Naive B cell (primary cell): ENCODE measurements around the gene CBL. TPM values are rescaled to one million over a fixed set of nuclear protein-coding genes. Genes with fewer than 3 reads are reported as not detected.

ENCODE experiments used
- ATAC-seq, 2 donors: fragments of 150-1000 bp; cut with Tn5 transposase; 2 replicates each; pipeline ENCODE4 v1.10.0; 2021; ENCODE audit warnings: low read depth in 2 of 2, mild to moderate bottlenecking in 2 of 2, moderate library complexity in 2 of 2
- DNase-seq: peaks from one replicate; pipeline ENCODE4 v3.0.0; 2022
- H3K27ac Mint-ChIP-seq, 6 donors: one replicate each; pipeline ENCODE4 v1.8.0; 2020 to 2022; ENCODE audit warnings: mild to moderate bottlenecking in 6 of 6, mixed read lengths in 6 of 6, moderate library complexity in 5 of 6, inconsistent platforms in 2 of 6
- H3K27me3 Mint-ChIP-seq, 3 donors: one replicate each; pipeline ENCODE4 v1.8.0; 2021 to 2022; ENCODE audit warnings: mixed read lengths in 3 of 3, mild to moderate bottlenecking in 1 of 3
- H3K36me3 Mint-ChIP-seq, 2 donors: one replicate each; pipeline ENCODE4 v1.8.0; 2020 to 2022; ENCODE audit warnings: mixed read lengths in 2 of 2, inconsistent platforms in 1 of 2, mild to moderate bottlenecking in 1 of 2
- H3K4me1 Mint-ChIP-seq, 3 donors: one replicate each; pipeline ENCODE4 v1.8.0; 2020 to 2022; ENCODE audit warnings: mixed read lengths in 3 of 3, inconsistent platforms in 1 of 3, mild to moderate bottlenecking in 1 of 3, moderate library complexity in 1 of 3
- H3K4me3 Mint-ChIP-seq, 8 donors: one replicate each; pipeline ENCODE4 v1.8.0; 2020 to 2022; ENCODE audit warnings: mild to moderate bottlenecking in 8 of 8, mixed read lengths in 8 of 8, moderate library complexity in 8 of 8, inconsistent platforms in 2 of 8
- H3K9me3 Mint-ChIP-seq, 7 donors: one replicate each; pipeline ENCODE4 v1.8.0; 2020 to 2022; ENCODE audit warnings: mixed read lengths in 7 of 7, mild to moderate bottlenecking in 5 of 7, inconsistent platforms in 2 of 7, moderate library complexity in 1 of 7
- polyA plus RNA-seq, 6 donors: library from polyadenylated mRNA; unstranded; fragments of 300-500 nt; fragmentation: Illumina TruSeq; gene quantifications; one replicate each; pipeline ENCODE4 v1.2.3, GENCODE V29; 2021; ENCODE audit warnings: low read depth in 6 of 6

CBL gene
- polyA plus RNA-seq, 6 donors from 2014 or later: 8.3 to 22.0 (median 14.4) TPM

DNA sequence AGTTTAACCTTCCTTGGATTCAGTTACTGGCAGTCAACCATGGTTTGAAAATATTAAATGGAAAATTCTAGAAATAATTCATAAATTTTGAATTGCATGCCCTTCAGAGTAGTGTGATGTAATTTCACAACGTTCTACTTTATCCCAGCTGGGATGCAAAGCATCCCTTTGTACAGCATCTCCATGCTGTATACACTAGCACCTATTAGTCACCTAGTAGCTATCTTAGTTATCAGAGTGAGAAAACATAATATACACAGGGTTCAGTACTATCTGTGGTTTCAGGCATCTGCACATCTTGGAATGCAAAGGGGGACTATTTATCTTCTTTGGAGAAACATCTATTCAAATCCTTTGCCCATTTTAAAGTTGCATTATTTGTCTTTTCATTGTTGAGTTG is 30.8 kb downstream of the CBL start:
- Mint-ChIP-seq H3K9me3 (no peaks in the 10 kb centered on the region), H3K4me1 (peaks cover 21 to 37% (median 28%) of the 10 kb centered on the region in 3 donors), H3K27me3 (no peaks in the 10 kb centered on the region), H3K27ac (peak overlapping the region in 1 of 6 donors; percentile 16), H3K36me3 (peaks cover 19 to 23% of the 10 kb centered on the region in 2 donors), H3K4me3 (no peak overlapping the region)
- ATAC-seq (no peak), DNase-seq (no peak)

DNA sequence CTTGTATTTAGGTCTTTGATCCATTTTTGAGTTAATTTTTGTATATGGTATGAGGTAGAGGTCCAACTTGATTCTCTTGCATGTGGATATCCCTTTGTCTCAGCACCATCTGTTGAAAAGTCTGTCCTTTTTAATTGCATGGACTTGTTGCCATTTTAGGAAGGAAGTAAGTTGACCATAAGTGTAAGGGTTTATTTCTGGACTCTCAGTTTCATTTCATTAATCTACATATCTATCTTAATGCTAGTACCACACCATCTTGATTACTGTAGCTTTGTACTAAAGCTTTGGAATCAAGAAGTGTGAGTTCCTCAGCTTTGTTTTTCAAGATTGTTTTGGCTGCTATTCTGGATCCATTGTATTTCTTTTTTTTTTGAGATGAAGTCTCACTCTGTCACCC is 31.4 kb downstream of the CBL start:
- no peaks in the 10 kb centered on the region for H3K27me3 Mint-ChIP-seq
- ATAC-seq: no peak
- H3K36me3 Mint-ChIP-seq: peaks cover 19 to 22% of the 10 kb centered on the region in 2 donors
- no peak for DNase-seq
- peaks cover 21 to 37% (median 28%) of the 10 kb centered on the region in 3 donors for H3K4me1 Mint-ChIP-seq
- H3K27ac Mint-ChIP-seq: no peak overlapping the region
- peak overlapping the region in 2 of 8 donors; percentile 44 to 57 for H3K4me3 Mint-ChIP-seq
- no peaks in the 10 kb centered on the region for H3K9me3 Mint-ChIP-seq

DNA sequence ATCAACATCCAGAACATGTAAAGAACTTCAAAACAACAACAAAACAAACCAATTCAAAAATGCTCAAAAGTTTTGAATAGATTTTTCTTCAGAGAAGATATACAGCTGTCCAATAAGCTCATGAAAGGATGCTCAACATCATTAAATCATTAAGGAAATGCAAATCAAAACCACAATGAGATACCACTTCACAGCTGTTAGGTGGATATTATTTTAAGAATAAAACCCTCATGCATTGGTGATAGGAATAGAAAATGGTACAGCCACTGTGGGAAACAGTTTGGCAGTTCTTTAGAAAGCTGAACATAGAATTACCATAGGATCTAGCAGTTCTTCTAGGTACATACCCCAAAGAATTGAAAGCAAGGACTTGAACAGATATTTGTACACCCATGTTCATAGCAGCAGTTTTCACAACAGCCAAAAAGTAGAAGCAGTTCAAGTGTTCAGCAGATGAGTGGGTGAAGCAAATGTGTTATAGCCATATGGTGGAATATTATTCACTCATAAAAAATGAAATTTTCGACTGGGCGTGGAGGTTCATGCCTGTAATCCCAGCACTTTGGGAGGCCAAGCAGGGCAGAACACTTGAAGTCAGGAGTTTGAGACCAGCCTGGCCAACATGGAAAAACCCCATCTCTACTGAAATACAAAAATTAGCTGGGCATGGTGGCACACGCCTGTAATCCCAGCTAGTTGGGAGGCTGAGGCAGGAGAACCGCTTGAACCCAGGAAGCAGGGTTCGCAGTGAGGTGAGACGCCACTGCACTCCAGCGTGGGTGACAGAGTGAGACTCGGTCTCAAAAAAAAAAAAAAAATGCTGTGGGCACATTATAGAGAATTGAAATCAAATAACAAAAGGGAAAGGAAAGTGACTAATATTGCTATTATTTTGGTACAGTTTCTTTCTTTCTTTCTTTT is 42.9 kb downstream of the CBL start:
- Mint-ChIP-seq H3K9me3 (no peaks in the 10 kb centered on the region), H3K4me3 (peak overlapping the region in 3 of 8 donors; percentile 21 to 39 (median 32)), H3K27me3 (no peaks in the 10 kb centered on the region), H3K27ac (peak overlapping the region in 3 of 6 donors; percentile 30 to 47 (median 35)), H3K36me3 (peaks cover 0 to 10% of the 10 kb centered on the region in 2 donors), H3K4me1 (peaks cover 7 to 27% (median 25%) of the 10 kb centered on the region in 3 donors)
- ATAC-seq: peak; percentile 25 to 48
- DNase-seq: no peak

DNA sequence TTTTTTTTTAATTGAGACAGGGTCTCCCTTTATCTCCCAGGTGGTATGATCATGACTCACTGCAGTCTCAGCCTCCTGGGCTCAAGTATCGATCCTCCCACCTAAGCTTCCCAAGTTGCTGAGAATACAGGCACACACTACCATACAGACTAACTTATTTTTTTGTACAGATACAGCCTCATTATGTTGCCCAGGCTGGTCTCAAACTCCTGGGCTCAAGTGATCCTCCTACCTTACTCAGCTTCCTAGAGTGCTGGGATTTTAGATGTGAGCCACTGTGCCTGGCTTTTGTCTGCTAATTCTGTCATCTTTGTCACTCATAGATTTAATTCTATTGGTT is 43.5 kb downstream of the CBL start:
- peaks cover 0 to 10% of the 10 kb centered on the region in 2 donors for H3K36me3 Mint-ChIP-seq
- no peaks in the 10 kb centered on the region for H3K27me3 Mint-ChIP-seq
- no peaks in the 10 kb centered on the region for H3K9me3 Mint-ChIP-seq
- no peak for ATAC-seq
- peak overlapping the region in 2 of 6 donors; percentile 47 to 76 for H3K27ac Mint-ChIP-seq
- peaks cover 7 to 27% (median 25%) of the 10 kb centered on the region in 3 donors for H3K4me1 Mint-ChIP-seq
- H3K4me3 Mint-ChIP-seq: no peak overlapping the region
- DNase-seq: no peak

DNA sequence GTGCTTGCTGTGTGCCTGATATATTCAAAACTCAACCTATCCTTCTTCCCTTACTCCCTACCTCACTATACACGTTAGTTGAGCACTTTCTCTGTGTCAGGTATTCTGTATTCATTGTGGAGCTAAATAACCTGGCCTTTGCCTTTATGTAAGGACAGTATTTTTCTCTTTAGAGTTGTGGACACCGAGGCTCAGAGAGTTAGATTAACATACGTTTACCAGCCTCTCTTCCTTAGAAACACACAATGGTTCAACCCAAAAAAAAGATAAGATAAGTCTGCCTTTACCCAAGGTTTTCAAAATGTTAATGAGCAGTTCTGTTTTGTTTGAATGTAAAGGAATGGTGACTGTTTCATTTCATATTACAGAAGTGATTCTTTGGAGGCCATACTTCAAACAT is 45.0 kb downstream of the CBL start:
- Mint-ChIP-seq H3K27ac (no peak overlapping the region), H3K36me3 (peaks cover 0 to 10% of the 10 kb centered on the region in 2 donors), H3K9me3 (no peaks in the 10 kb centered on the region), H3K4me3 (no peak overlapping the region), H3K27me3 (no peaks in the 10 kb centered on the region), H3K4me1 (peaks cover 12 to 27% (median 25%) of the 10 kb centered on the region in 3 donors)
- ATAC-seq (no peak), DNase-seq (no peak)

DNA sequence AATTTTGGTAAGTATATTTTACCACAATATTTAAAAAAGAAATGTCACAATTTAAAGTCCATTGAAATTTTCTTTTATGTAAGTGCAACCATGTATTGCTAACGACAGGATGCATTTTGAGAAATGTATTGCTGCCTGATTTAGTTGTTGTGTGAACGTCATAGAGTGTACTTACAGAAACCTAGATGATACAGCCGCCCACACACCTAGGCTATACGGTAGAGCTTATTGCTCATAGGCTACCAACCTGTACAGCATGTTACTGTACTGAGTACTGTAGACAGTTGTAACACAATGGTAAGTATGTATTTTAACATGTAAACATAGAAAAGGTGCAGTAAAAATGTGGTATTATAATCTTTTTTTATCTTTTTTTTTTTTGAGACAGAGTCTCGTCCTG is 48.1 kb downstream of the CBL start:
- H3K27ac Mint-ChIP-seq: no peak overlapping the region
- H3K4me1 Mint-ChIP-seq: peaks cover 25 to 40% (median 33%) of the 10 kb centered on the region in 3 donors
- no peak for DNase-seq
- peaks cover 0 to 10% of the 10 kb centered on the region in 2 donors for H3K36me3 Mint-ChIP-seq
- H3K9me3 Mint-ChIP-seq: no peaks in the 10 kb centered on the region
- no peaks in the 10 kb centered on the region for H3K27me3 Mint-ChIP-seq
- no peak overlapping the region for H3K4me3 Mint-ChIP-seq
- ATAC-seq: no peak

DNA sequence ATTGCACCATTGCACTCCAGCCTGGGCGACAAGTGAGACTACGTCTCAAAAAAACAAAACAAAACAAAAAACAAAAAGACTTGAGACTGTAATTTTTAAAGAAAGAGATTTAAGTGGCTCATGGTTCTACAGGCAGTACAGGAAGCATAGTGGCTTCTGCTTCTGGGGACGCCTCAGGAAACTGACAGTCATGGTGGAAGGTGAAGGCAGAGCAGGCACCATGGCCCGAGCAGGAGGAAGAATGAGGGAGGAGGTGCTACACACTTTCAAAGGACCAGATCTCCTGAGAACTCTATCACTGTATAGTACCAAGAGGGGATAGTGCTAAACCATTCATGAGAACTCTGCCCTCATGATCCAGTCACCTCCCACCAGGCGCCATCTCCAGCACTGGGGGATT is 52.0 kb downstream of the CBL start:
- Mint-ChIP-seq H3K27ac (peak overlapping the region in 4 of 6 donors; percentile 22 to 93 (median 88)), H3K4me3 (peak overlapping the region; percentile 2 to 74 (median 65)), H3K27me3 (no peaks in the 10 kb centered on the region), H3K36me3 (no peaks in the 10 kb centered on the region), H3K4me1 (peaks cover 22 to 29% (median 26%) of the 10 kb centered on the region in 3 donors), H3K9me3 (no peaks in the 10 kb centered on the region)
- DNase-seq (no peak), ATAC-seq (no peak)

DNA sequence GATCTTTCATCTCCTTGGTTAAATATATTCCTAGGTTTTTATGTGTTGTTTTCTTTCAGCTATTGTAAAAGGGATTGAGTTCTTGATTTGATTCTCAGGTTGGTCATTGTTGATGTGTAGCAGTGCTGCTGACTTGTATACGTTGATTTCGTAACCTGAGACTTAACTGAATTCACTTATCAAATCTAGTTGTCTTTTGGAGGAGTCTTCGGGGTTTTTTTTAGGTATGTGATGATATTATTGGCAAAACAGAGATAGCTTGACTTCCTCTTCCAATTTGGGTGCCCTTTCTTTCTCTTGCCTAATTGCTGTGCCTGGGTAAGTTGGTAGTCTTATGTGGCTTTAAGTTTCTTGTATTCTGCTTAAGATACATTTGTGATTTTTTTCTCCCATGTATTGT is 52.8 kb downstream of the CBL start:
- Mint-ChIP-seq H3K4me3 (peak overlapping the region; percentile 1 to 84 (median 62)), H3K27me3 (no peaks in the 10 kb centered on the region)
- ATAC-seq: no peak

DNA sequence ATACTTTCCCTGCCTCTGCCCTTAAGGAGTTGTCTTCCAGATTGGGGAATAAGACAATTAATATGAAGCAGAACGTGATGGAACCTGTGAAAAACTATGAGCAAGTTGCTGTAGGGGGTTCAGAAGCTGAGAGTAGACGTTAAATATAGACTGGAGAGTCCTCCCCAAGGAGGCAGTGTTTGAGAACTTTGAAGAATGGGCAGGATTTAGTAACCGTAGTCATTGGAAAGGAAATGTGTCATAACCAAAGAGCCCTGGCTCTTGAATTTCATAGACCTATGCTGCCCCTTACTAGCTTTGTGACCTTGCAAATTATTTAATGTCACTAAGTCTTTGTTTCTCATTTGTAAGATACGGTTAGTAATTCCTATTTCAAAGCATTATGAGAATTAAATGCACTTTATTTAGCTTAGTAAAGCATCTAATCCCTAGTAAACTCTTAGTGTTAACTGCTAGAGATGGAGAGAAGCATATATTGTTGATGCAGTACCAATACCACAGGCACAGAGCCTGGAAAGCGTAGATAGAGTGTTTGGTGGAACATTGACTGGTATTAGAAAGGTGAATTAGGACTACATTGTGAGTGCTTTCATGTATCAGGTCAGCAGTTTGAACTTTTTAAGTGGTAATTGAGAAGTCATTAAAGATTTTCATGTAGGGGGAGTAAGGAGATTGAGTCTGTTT is 56.7 kb downstream of the CBL start:
- H3K9me3 Mint-ChIP-seq: no peaks in the 10 kb centered on the region
- no peak overlapping the region for H3K4me3 Mint-ChIP-seq
- no peak overlapping the region for H3K27ac Mint-ChIP-seq
- DNase-seq: no peak
- no peaks in the 10 kb centered on the region for H3K36me3 Mint-ChIP-seq
- H3K4me1 Mint-ChIP-seq: peaks cover 30 to 39% (median 38%) of the 10 kb centered on the region in 3 donors
- no peak for ATAC-seq
- no peaks in the 10 kb centered on the region for H3K27me3 Mint-ChIP-seq

More for the DNA sequence above, 52.8 kb downstream of the CBL start:
- Mint-ChIP-seq H3K36me3 (no peaks in the 10 kb centered on the region), H3K9me3 (no peaks in the 10 kb centered on the region), H3K4me1 (peaks cover 22 to 29% (median 27%) of the 10 kb centered on the region in 3 donors), H3K27ac (peak overlapping the region in 5 of 6 donors; percentile 77 to 91 (median 84))
- peak; percentile 9 for DNase-seq

DNA sequence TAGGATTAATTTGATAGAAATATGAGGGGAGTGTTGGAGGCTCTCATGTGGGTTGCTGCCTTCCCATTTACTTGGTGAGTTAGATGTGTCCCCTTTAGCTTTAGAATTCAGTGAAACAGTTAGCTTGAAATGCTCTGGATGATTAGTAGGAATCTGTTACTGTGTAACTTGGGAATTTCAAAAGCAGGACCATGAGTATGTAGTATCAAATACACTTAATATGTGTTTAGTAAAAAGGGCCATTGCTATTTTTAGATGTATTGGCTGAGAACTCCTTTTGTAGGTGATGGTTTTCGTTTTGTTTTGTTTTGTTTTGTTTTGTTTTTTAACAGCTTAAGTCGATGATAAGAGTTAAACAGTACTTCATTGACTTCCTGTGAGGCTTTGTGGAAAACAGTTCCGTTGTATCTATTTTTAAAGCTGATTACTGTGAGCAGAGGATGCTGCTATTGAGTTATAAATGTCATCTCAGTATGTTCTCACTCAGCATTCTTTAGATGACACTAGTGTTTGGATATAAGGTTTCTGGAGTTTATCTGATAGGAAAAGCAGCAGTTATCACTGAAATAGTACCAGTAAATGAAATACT is 57.3 kb downstream of the CBL start:
- DNase-seq (no peak), ATAC-seq (no peak)
- Mint-ChIP-seq H3K27ac (no peak overlapping the region), H3K36me3 (no peaks in the 10 kb centered on the region), H3K4me1 (peaks cover 26 to 39% (median 33%) of the 10 kb centered on the region in 3 donors), H3K27me3 (no peaks in the 10 kb centered on the region), H3K9me3 (no peaks in the 10 kb centered on the region), H3K4me3 (no peak overlapping the region)

DNA sequence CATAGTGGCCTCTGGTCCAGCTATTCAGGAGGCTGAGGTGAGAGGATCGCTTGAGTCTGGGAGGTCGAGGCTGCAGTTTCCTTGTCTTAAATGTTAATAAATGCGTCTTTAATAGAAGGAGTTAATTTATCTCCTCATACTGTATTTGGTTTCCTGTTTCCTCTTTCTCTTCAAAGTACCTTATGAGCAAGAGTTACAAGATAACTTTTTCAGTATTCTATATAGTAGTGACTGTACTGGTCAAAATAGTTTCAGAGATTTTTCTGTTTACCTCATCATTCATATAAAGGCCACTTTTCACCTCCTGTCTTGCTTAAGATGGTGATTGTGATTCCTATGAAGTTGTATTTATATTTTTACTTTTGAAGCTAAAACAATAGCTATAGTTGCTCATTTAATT is 59.9 kb downstream of the CBL start:
- peaks cover 18 to 24% (median 22%) of the 10 kb centered on the region in 3 donors for H3K4me1 Mint-ChIP-seq
- no peaks in the 10 kb centered on the region for H3K36me3 Mint-ChIP-seq
- H3K4me3 Mint-ChIP-seq: peak overlapping the region in 3 of 8 donors; percentile 26 to 44 (median 30)
- no peaks in the 10 kb centered on the region for H3K9me3 Mint-ChIP-seq
- DNase-seq (no peak), ATAC-seq (no peak)
- peak overlapping the region in 1 of 6 donors; percentile 60 for H3K27ac Mint-ChIP-seq
- no peaks in the 10 kb centered on the region for H3K27me3 Mint-ChIP-seq

DNA sequence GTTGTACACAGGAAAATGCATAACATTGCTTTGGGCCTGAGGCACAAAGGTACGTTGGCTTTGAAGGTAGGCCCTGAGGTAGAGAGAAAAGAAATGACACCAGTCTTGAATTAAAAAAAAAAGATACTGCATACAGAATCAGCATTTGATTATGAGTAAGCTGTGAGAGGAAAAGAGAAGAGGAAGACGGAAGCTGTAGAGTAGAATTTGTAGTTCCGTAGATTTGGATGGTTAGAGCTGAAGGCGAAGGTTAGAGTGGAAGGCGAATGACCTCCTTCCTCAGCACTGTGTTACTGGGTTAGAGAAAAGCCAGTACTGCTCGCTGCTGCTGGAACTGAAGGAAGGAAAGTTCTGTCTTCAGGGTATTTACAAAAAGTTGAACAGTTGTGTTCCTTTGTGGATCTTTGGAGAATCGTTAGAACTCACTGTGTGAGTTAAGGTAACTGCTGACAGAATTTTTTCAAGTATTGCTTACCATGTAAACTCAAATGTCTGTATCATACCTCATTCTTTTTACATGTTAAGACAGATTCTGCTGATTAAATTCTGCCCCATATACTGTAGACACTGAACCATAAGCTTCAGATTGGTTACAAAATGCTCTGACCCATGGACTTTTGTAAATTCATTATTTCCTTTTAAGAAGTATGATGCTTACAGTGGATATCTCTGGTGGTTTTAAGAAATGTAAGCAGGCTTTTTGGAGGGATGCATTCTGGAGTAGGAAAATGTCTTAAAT is 60.5 kb downstream of the CBL start:
- Mint-ChIP-seq H3K9me3 (no peaks in the 10 kb centered on the region), H3K4me3 (peak overlapping the region in 2 of 8 donors; percentile 26 to 49), H3K27me3 (no peaks in the 10 kb centered on the region), H3K4me1 (peaks cover 18 to 24% (median 22%) of the 10 kb centered on the region in 3 donors), H3K36me3 (no peaks in the 10 kb centered on the region), H3K27ac (peak overlapping the region in 3 of 6 donors; percentile 8 to 33 (median 12))
- ATAC-seq: no peak
- DNase-seq: no peak

DNA sequence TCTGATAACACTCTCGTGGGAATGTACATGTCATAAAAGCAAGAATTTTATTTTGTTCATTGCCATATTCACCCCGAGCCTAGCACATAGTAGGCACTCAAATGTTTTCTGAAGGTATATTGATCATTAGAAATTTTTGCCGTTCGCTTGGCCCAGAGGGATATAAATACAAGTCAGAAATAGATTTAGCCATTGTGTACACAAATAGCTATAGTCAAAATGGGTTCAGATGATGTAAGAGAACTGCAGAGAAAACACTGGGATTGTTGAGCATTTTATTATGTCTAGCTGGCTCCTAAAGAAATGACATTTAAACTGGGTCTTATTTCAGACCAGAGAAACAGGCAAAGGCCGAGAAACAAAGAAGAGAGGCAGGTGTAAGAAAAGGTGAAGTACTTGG is 61.5 kb downstream of the CBL start:
- Mint-ChIP-seq H3K4me1 (peaks cover 18 to 24% (median 22%) of the 10 kb centered on the region in 3 donors), H3K27me3 (no peaks in the 10 kb centered on the region), H3K4me3 (no peak overlapping the region), H3K9me3 (no peaks in the 10 kb centered on the region), H3K36me3 (no peaks in the 10 kb centered on the region), H3K27ac (peak overlapping the region in 1 of 6 donors; percentile 54)
- ATAC-seq (no peak), DNase-seq (no peak)
